ENCODE data around the gene JAKMIP1. TPM values are rescaled to one million over a fixed set of nuclear protein-coding genes. Genes with fewer than 3 reads are reported as not detected.

JAKMIP1 gene
- polyA plus RNA-seq, 1 donor from 2014 or later = 15.3 TPM

GRCh38 chr4:6085028-6085690, 115.2 kb downstream of the JAKMIP1 start:
- Histone ChIP-seq H3K9me2 (ENCODE audit: insufficient read depth, low read length) (no peaks in the 10 kb centered on the region), H3K36me3 (ENCODE audit: insufficient read depth, low read length) (no peaks in the 10 kb centered on the region), H3K9me3 (ENCODE audit: low read length) (no peaks in the 10 kb centered on the region), H3K4me2 (ENCODE audit: low read length) (no peak overlapping the region), H3K27ac (ENCODE audit: low read length) (no peak overlapping the region), H2AFZ (ENCODE audit: low read depth, low read length) (no peak overlapping the region), H3F3A (ENCODE audit: insufficient read depth, low read length, poor library complexity, severe bottlenecking) (no peaks in the 10 kb centered on the region), H3K79me2 (replicated peaks; ENCODE audit: insufficient read depth, low read length) (no peaks in the 10 kb centered on the region), H4K20me1 (ENCODE audit: insufficient read depth) (no peaks in the 10 kb centered on the region), H3K9ac (ENCODE audit: low read length) (no peak overlapping the region), H3K4me3 (ENCODE audit: low read length) (no peak overlapping the region), H3K27me3 (ENCODE audit: insufficient read depth, low read depth, low read length) (no peaks in the 10 kb centered on the region)
- no peak for TF ChIP-seq EZH2 (IDR thresholded peaks at IDR 0.05; ENCODE audit: borderline replicate concordance, insufficient read depth, low read length, poor library complexity, severe bottlenecking)
- no peak for TF ChIP-seq MXI1 (conservative IDR thresholded peaks at IDR 0.05; ENCODE audit: poor library complexity, severe bottlenecking)
- no peak for TF ChIP-seq CTCF (IDR thresholded peaks at IDR 0.05; ENCODE audit: poor library complexity, severe bottlenecking)
- TF ChIP-seq SMC3 (conservative IDR thresholded peaks at IDR 0.05; ENCODE audit: poor library complexity) = no peak
- no peak for TF ChIP-seq EP300 (conservative IDR thresholded peaks at IDR 0.05; ENCODE audit: poor library complexity, severe bottlenecking)
- TF ChIP-seq POLR2AphosphoS5 (IDR thresholded peaks at IDR 0.05) = no peak
- no peak for TF ChIP-seq TAF1 (IDR thresholded peaks at IDR 0.05; ENCODE audit: low read depth)
- no peak for TF ChIP-seq RAD21 (conservative IDR thresholded peaks at IDR 0.05)
- no peak for TF ChIP-seq REST (IDR thresholded peaks at IDR 0.05; ENCODE audit: borderline replicate concordance)

- H3K4me2 ChIP-seq (ENCODE audit: low read length) = no peak overlapping the region
- no peak overlapping the region for H2AFZ ChIP-seq (ENCODE audit: low read depth, low read length)
- TF ChIP-seq MXI1 (conservative IDR thresholded peaks at IDR 0.05; ENCODE audit: poor library complexity, severe bottlenecking) = no peak
- no peaks in the 10 kb centered on the region for H3K36me3 ChIP-seq (ENCODE audit: insufficient read depth, low read length)
- H3K27ac ChIP-seq (ENCODE audit: low read length) = no peak overlapping the region
- no peaks in the 10 kb centered on the region for H3K9me2 ChIP-seq (ENCODE audit: insufficient read depth, low read length)
- no peaks in the 10 kb centered on the region for H3K9me3 ChIP-seq (ENCODE audit: low read length)
- H3F3A ChIP-seq (ENCODE audit: insufficient read depth, low read length, poor library complexity, severe bottlenecking) = no peaks in the 10 kb centered on the region
- H3K27me3 ChIP-seq (ENCODE audit: insufficient read depth, low read depth, low read length) = no peaks in the 10 kb centered on the region
- H3K9ac ChIP-seq (ENCODE audit: low read length) = no peak overlapping the region
- no peak overlapping the region for H3K4me3 ChIP-seq (ENCODE audit: low read length)
- no peaks in the 10 kb centered on the region for H3K79me2 ChIP-seq (replicated peaks; ENCODE audit: insufficient read depth, low read length)
- H4K20me1 ChIP-seq (ENCODE audit: insufficient read depth) = no peaks in the 10 kb centered on the region
Observed at GRCh38 chr4:6079965-6080364, 120.4 kb downstream of the JAKMIP1 start.

All from neural cell (in vitro differentiated cells).